ENCODE data around the gene CUX1.

GRCh38 chr7:101772508-101773211 lies 44.8 kb upstream of the CUX1 start:
- TF ChIP-seq OSR1 (CRISPR knock-in tag; IDR thresholded peaks at IDR 0.05), result no peak
- TF ChIP-seq POU6F1 (CRISPR knock-in tag; IDR thresholded peaks at IDR 0.05; ENCODE audit: borderline replicate concordance, low read depth), result no peak
- no peak for TF ChIP-seq SNAI2 (CRISPR knock-in tag; IDR thresholded peaks at IDR 0.05)
- no peak for TF ChIP-seq PATZ1 (CRISPR knock-in tag; IDR thresholded peaks at IDR 0.05; ENCODE audit: borderline replicate concordance)
- no peak for TF ChIP-seq ZFP30 (CRISPR knock-in tag; IDR thresholded peaks at IDR 0.05)
- no peak for TF ChIP-seq GLIS3 (CRISPR knock-in tag; IDR thresholded peaks at IDR 0.05)
- no peak for TF ChIP-seq ZFP3 (CRISPR knock-in tag; IDR thresholded peaks at IDR 0.05)
- TF ChIP-seq BACH2 (CRISPR knock-in tag; IDR thresholded peaks at IDR 0.05; ENCODE audit: borderline replicate concordance), result no peak
- no peak for TF ChIP-seq ZC3H10 (CRISPR knock-in tag; IDR thresholded peaks at IDR 0.05)
- no peak for TF ChIP-seq TCF4 (CRISPR knock-in tag; IDR thresholded peaks at IDR 0.05; ENCODE audit: borderline replicate concordance)
- TF ChIP-seq ARNTL (CRISPR knock-in tag; IDR thresholded peaks at IDR 0.05; ENCODE audit: borderline replicate concordance, low read depth), result no peak

Measured in SK-N-SH treated with all-trans-retinoic acid at 6 μM for 48 hours (cell line).